ENCODE measurements around the gene DTD1. TPM values are rescaled to one million over a fixed set of nuclear protein-coding genes. Genes with fewer than 3 reads are reported as not detected.
"Not testable (repeated sequence)": the region's sequence is repeated elsewhere in the genome, so short reads cannot be mapped to it uniquely, and the experiment has no call there.

The DTD1 gene
- total and polyA plus RNA-seq, 11 donors = 8.0 to 30.3 (median 15.6) TPM

DNA sequence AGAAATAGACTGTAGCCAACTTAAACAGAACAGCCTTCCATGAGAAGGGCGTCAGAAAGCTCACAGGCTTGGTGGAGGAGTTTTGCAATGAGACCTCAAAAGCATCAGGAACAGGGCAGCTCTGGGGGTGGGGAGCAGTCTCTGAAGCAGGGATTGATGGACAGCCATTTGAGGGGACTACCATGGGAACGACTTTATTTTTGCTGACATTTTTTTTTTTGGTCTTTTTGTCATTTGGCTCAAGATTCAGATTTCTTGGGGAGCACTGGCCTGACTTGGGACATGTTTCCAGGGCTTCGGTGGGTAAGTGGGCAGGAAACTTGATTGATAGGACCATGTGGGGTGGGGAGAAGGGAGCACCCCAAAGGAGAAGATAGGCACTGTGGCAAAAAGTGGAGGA is 193.7 kb downstream of the DTD1 start:
- WGBS, 4 donors = 68 to 86% (median 76%) methylated on average over 3 of the region's 3 CpGs
- no peak for DNase-seq
- Histone ChIP-seq H3K27me3 (peaks cover 0 to 5% (median 0%) of the 10 kb centered on the region in 9 donors), H3K9me3 (no peaks in the 10 kb centered on the region), H3K4me1 (no peaks in the 10 kb centered on the region), H3K36me3 (no peaks in the 10 kb centered on the region), H3K27ac (no peak overlapping the region), H3K4me3 (no peak overlapping the region)
- TF ChIP-seq, protein P1, sequence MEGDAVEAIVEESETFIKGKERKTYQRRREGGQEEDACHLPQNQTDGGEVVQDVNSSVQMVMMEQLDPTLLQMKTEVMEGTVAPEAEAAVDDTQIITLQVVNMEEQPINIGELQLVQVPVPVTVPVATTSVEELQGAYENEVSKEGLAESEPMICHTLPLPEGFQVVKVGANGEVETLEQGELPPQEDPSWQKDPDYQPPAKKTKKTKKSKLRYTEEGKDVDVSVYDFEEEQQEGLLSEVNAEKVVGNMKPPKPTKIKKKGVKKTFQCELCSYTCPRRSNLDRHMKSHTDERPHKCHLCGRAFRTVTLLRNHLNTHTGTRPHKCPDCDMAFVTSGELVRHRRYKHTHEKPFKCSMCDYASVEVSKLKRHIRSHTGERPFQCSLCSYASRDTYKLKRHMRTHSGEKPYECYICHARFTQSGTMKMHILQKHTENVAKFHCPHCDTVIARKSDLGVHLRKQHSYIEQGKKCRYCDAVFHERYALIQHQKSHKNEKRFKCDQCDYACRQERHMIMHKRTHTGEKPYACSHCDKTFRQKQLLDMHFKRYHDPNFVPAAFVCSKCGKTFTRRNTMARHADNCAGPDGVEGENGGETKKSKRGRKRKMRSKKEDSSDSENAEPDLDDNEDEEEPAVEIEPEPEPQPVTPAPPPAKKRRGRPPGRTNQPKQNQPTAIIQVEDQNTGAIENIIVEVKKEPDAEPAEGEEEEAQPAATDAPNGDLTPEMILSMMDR (IDR thresholded peaks at IDR 0.05) = no peak
- TF ChIP-seq POLR2A (IDR thresholded peaks at IDR 0.05) = no peak
- intact Hi-C loops (cut with DNase I) = no loop called here
- ATAC-seq = no peak

DNA sequence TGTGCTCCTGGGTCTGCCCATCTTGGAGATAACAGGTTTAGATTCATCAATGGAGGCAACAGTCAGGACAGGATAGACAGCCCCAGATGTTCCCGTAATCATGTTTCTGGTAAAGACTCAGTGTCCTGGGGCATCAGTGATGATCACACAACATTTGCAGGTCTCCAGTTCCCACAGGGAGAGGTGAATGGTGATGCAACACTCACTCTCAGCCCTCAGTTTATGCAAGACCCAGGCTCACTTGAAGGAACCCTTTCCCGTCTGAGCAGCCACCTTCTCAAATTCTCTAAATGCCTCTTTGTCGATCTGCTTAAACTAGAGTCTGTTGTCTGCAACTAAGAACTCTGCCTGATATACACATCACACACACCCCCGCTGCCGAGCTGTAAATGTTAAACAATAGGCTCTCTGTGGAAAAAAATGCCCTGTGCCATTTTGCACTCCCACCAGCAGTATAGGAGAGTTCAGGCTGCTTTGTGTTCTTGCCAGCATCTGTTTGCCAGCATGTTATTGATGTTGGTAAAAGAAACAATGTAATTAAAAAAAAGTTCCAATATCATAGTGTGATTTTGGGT is 195.6 kb downstream of the DTD1 start:
- Histone ChIP-seq H3K27ac (no peak overlapping the region), H3K4me1 (no peaks in the 10 kb centered on the region), H3K36me3 (no peaks in the 10 kb centered on the region), H3K9me3 (no peaks in the 10 kb centered on the region), H3K27me3 (peaks cover 0 to 5% (median 0%) of the 10 kb centered on the region in 9 donors), H3K4me3 (no peak overlapping the region)
- no peak for DNase-seq
- no peak for TF ChIP-seq POLR2A (IDR thresholded peaks at IDR 0.05)
- TF ChIP-seq, protein P1 (IDR thresholded peaks at IDR 0.05) = no peak
- ATAC-seq = no peak
- intact Hi-C loops (cut with DNase I) = no loop called here
- WGBS, 4 donors = 48 to 75% (median 58%) methylated on average over 5 of the region's 5 CpGs

DNA sequence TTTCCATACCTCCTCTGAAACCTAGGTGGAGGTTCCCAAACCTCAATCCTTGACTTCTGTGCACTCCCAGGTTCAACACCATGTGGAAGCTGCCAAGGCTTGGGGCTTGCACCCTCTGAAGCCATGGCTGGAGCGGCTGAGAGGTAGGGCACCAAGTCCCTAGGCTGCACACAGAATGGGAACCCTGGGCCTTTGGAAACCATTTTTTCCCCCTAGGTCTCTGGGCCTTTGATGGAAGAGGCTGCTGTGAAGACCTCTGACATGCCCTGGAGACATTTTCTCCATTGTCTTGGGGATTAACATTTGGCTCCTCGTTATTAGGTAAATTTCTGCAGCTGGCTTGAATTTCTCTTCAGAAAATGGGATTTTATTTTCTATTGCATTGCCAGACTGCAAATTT is 199.2 kb downstream of the DTD1 start:
- DNase-seq; H3K9me3 ChIP-seq; ATAC-seq; H3K27me3 ChIP-seq; H3K36me3 ChIP-seq; intact Hi-C loops (cut with DNase I); H3K4me1 ChIP-seq; H3K27ac ChIP-seq; H3K4me3 ChIP-seq: not testable (repeated sequence)
- 73 to 86% (median 81%) methylated on average over 2 of the region's 2 CpGs for WGBS, 4 donors

DNA sequence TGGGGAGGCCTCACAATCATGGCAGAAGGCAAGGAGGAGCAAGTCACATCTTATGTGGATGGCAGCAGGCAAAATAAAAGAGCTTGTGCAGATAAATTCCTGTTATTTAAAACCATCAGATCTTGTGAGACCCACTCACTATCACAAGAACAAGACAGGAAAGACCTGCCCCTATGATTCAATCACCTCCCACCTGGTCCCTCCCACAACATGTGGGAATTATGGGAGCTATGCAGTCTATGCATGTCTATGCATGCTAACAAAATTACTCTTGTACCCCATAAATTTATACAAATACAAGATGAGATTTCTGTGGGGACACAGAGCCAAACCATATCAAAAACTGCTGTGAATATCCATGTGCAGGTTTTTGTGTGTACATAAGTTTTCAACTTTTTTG is 200.2 kb downstream of the DTD1 start:
- no peak for TF ChIP-seq POLR2A (IDR thresholded peaks at IDR 0.05)
- TF ChIP-seq, protein P1 (IDR thresholded peaks at IDR 0.05) = no peak
- no peak for DNase-seq
- ATAC-seq = no peak
- Histone ChIP-seq H3K4me3 (no peak overlapping the region), H3K36me3 (no peaks in the 10 kb centered on the region), H3K4me1 (no peaks in the 10 kb centered on the region), H3K27me3 (peaks cover 0 to 5% (median 0%) of the 10 kb centered on the region in 9 donors), H3K27ac (no peak overlapping the region), H3K9me3 (no peaks in the 10 kb centered on the region)
- intact Hi-C loops (cut with DNase I) = no loop called here

DNA sequence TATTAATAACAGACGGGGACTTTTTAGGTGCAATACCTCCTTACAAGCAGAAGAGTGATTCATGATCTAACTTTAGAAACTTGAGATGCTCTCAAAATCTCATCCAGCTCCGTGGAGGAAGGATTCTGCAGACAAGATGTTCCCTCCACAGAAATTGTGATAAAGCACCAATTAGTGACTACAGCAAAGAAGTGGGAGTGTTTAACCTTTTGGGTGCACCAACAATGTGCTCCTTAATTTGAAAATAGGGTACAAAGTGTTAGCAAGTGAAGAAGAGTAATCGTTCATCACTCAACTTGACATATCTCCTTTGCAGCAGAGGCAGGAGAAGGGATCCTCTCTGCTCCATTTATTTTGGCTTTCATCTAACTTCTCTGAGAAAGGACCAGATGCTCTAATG is 202.9 kb downstream of the DTD1 start:
- Histone ChIP-seq H3K36me3 (no peaks in the 10 kb centered on the region), H3K27ac (no peak overlapping the region), H3K9me3 (peaks cover 0 to 3% (median 0%) of the 10 kb centered on the region in 12 donors), H3K4me3 (no peak overlapping the region), H3K27me3 (peaks cover 0 to 4% (median 0%) of the 10 kb centered on the region in 9 donors), H3K4me1 (peaks cover 0 to 13% (median 5%) of the 10 kb centered on the region in 12 donors)
- TF ChIP-seq POLR2A (IDR thresholded peaks at IDR 0.05) = no peak
- TF ChIP-seq, protein P1 (IDR thresholded peaks at IDR 0.05) = no peak
- DNase-seq = no peak
- no peak for ATAC-seq
- WGBS, 4 donors = 40 to 56% (median 47%) methylated on average over 3 of the region's 3 CpGs
- intact Hi-C loops (cut with DNase I) = loop anchor here in 5 of 10 donors (10.0 kb wide), 5 partner anchors 156 to 506 kb away; partner anchors contain the start of genes SMIM26 (in 2 of the 5), DTD1 (in 1 of the 5), RBBP9 (in 1 of the 5) and ZNF133 (in 1 of the 5)

Measured in heart left ventricle (tissue), 16 donors.